Suppressor macrophage treated with lipopolysaccharide for 1 hour (primary cell): ENCODE measurements around the gene KIAA0825.
"Not testable (repeated sequence)": the region's sequence is repeated elsewhere in the genome, so short reads cannot be mapped to it uniquely, and the experiment has no call there.

Experiments used
- DNase-seq, 3 donors: peaks; one replicate each; pipeline ENCODE4 v3.0.0-alpha.2; 2020 to 2022

KIAA0825 gene

GRCh38 chr5:94367900-94368299 lies 250.5 kb downstream of the KIAA0825 start:
- no peak for DNase-seq

- DNase-seq: peak in 1 of 3 donors; percentile 2
These were observed 251.6 kb downstream of the KIAA0825 start for GRCh38 chr5:94366811-94367210.

- no peak for DNase-seq
These were observed 255.5 kb downstream of the KIAA0825 start for GRCh38 chr5:94362857-94363256.

- DNase-seq: no peak
These were observed 256.3 kb downstream of the KIAA0825 start for GRCh38 chr5:94361832-94362796.

GRCh38 chr5:94361161-94361560 lies 257.2 kb downstream of the KIAA0825 start:
- DNase-seq: no peak

- no peak for DNase-seq
These were observed 257.8 kb downstream of the KIAA0825 start for GRCh38 chr5:94360382-94361130.

- DNase-seq: no peak
These were observed 258.5 kb downstream of the KIAA0825 start for GRCh38 chr5:94359880-94360279.

- DNase-seq: no peak
These were observed 262.6 kb downstream of the KIAA0825 start for GRCh38 chr5:94355811-94356210.

GRCh38 chr5:94354837-94355485 lies 263.4 kb downstream of the KIAA0825 start:
- DNase-seq: not testable (repeated sequence)

- no peak for DNase-seq
These were observed 264.8 kb downstream of the KIAA0825 start for GRCh38 chr5:94353605-94354004.

- no peak for DNase-seq
These were observed 271.3 kb downstream of the KIAA0825 start for GRCh38 chr5:94347130-94347529.

- DNase-seq: no peak
These were observed 273.1 kb downstream of the KIAA0825 start for GRCh38 chr5:94345257-94345656.

GRCh38 chr5:94337617-94338016 lies 280.8 kb downstream of the KIAA0825 start:
- no peak for DNase-seq

GRCh38 chr5:94335936-94336335 lies 282.5 kb downstream of the KIAA0825 start:
- no peak for DNase-seq

GRCh38 chr5:94329115-94329514 lies 289.3 kb downstream of the KIAA0825 start:
- no peak for DNase-seq

GRCh38 chr5:94326586-94326985 lies 291.8 kb downstream of the KIAA0825 start:
- no peak for DNase-seq

- peak in 1 of 3 donors; percentile 2 for DNase-seq
These were observed 301.2 kb downstream of the KIAA0825 start for GRCh38 chr5:94316916-94317838.

GRCh38 chr5:94314460-94315131 lies 303.8 kb downstream of the KIAA0825 start:
- no peak for DNase-seq

- DNase-seq: no peak
These were observed 304.7 kb downstream of the KIAA0825 start for GRCh38 chr5:94313696-94314095.

GRCh38 chr5:94313188-94313587 lies 305.2 kb downstream of the KIAA0825 start:
- no peak for DNase-seq

GRCh38 chr5:94312298-94312697 lies 306.1 kb downstream of the KIAA0825 start:
- no peak for DNase-seq

GRCh38 chr5:94310833-94311232 lies 307.6 kb downstream of the KIAA0825 start:
- DNase-seq: no peak
